Measurements from ENCODE around the gene SLC29A1.
"Not testable (repeated sequence)": the region's sequence is repeated elsewhere in the genome, so short reads cannot be mapped to it uniquely, and the experiment has no call there.

The SLC29A1 gene

GRCh38 chr6:44193307-44193910 lies 30.0 kb upstream of the SLC29A1 start:
- DNase-seq (ENCODE audit: low read depth in 2 of 3, low spot score in 2 of 3): no peak

GRCh38 chr6:44194326-44194725 lies 29.1 kb upstream of the SLC29A1 start:
- no peak for DNase-seq (ENCODE audit: low read depth in 2 of 3, low spot score in 2 of 3)

- not testable (repeated sequence) for DNase-seq (ENCODE audit: low read depth in 2 of 3, low spot score in 2 of 3)
Measured at GRCh38 chr6:44196351-44196750, 27.0 kb upstream of the SLC29A1 start.

- no peak for DNase-seq (ENCODE audit: low read depth in 2 of 3, low spot score in 2 of 3)
Measured at GRCh38 chr6:44198684-44199083, 24.7 kb upstream of the SLC29A1 start.

GRCh38 chr6:44199883-44200282 lies 23.5 kb upstream of the SLC29A1 start:
- no peak for DNase-seq (ENCODE audit: low read depth in 2 of 3, low spot score in 2 of 3)

- DNase-seq (ENCODE audit: low read depth in 2 of 3, low spot score in 2 of 3): no peak
Measured at GRCh38 chr6:44201200-44201599, 22.2 kb upstream of the SLC29A1 start.

- no peak for DNase-seq (ENCODE audit: low read depth in 2 of 3, low spot score in 2 of 3)
Measured at GRCh38 chr6:44201638-44202303, 21.6 kb upstream of the SLC29A1 start.

- no peak for DNase-seq (ENCODE audit: low read depth in 2 of 3, low spot score in 2 of 3)
Measured at GRCh38 chr6:44202332-44202971, 20.9 kb upstream of the SLC29A1 start.

- DNase-seq (ENCODE audit: low read depth in 2 of 3, low spot score in 2 of 3): no peak
Measured at GRCh38 chr6:44202972-44203750, 20.2 kb upstream of the SLC29A1 start.

GRCh38 chr6:44203955-44204354 lies 19.4 kb upstream of the SLC29A1 start:
- no peak for DNase-seq (ENCODE audit: low read depth in 2 of 3, low spot score in 2 of 3)

GRCh38 chr6:44207966-44208365 lies 15.4 kb upstream of the SLC29A1 start:
- DNase-seq (ENCODE audit: low read depth in 2 of 3, low spot score in 2 of 3): no peak

- DNase-seq (ENCODE audit: low read depth in 2 of 3, low spot score in 2 of 3): no peak
Measured at GRCh38 chr6:44211284-44211683, 12.1 kb upstream of the SLC29A1 start.

- DNase-seq (ENCODE audit: low read depth in 2 of 3, low spot score in 2 of 3): no peak
Measured at GRCh38 chr6:44214307-44214706, 9.1 kb upstream of the SLC29A1 start.

- no peak for DNase-seq (ENCODE audit: low read depth in 2 of 3, low spot score in 2 of 3)
Measured at GRCh38 chr6:44216677-44217331, 6.6 kb upstream of the SLC29A1 start, which contains the start of gene MYMX. TSS of gene MYMX (plus strand) at chr6:44216926. CDS start at chr6:44217472, 546 bp downstream.

GRCh38 chr6:44217332-44218143 lies 5.9 kb upstream of the SLC29A1 start:
- DNase-seq (ENCODE audit: low read depth in 2 of 3, low spot score in 2 of 3): no peak

- no peak for DNase-seq (ENCODE audit: low read depth in 2 of 3, low spot score in 2 of 3)
Measured at GRCh38 chr6:44219053-44219814, 4.2 kb upstream of the SLC29A1 start.

- DNase-seq (ENCODE audit: low read depth in 2 of 3, low spot score in 2 of 3): no peak
Measured at GRCh38 chr6:44219815-44220784, 3.3 kb upstream of the SLC29A1 start.

GRCh38 chr6:44220913-44221290 lies 2.5 kb upstream of the SLC29A1 start:
- no peak for DNase-seq (ENCODE audit: low read depth in 2 of 3, low spot score in 2 of 3)

All from activated CD8-positive, alpha-beta memory T cell treated with anti-CD3 and anti-CD28 coated beads for 48 hours (primary cell).